ENCODE data around the gene PGLYRP3. TPM values are rescaled to one million over a fixed set of nuclear protein-coding genes. Genes with fewer than 3 reads are reported as not detected.

Gene PGLYRP3
- total and polyA plus RNA-seq, 2 experiments from 2014 or later: not detected

DNA sequence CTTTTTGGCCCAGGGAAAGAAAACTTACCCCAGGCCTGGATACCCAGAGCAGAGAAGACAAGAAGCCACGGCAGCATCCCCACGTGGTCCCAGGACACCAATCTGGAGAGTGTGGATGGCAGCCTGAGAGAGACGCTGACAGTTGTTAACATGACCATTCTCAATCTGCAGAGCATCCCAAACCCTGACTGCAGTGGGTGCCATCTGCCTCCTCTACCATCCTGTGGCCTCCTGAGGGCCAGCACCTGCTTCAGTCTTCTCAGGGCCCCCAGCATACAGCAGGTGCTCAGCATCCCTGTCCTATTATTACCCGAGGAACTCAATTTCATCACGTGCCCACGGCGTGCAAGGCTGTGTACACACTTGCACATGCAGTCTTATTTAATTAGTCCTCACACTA is 35.1 kb upstream of the PGLYRP3 start:
- Histone ChIP-seq H3K4me3 (no peak overlapping the region), H3K27me3 (ENCODE audit: insufficient read depth) (no peaks in the 10 kb centered on the region), H3K4me2 (no peak overlapping the region), H3K36me3 (ENCODE audit: insufficient read depth) (no peaks in the 10 kb centered on the region), H3K27ac (ENCODE audit: low read depth) (no peak overlapping the region), H3K79me2 (replicated peaks; ENCODE audit: insufficient read depth) (no peaks in the 10 kb centered on the region), H2AFZ (no peak overlapping the region), H4K20me1 (replicated peaks; ENCODE audit: insufficient read depth) (no peaks in the 10 kb centered on the region), H3F3A (replicated peaks; ENCODE audit: low read depth) (no peaks in the 10 kb centered on the region), H3K4me1 (ENCODE audit: insufficient read depth) (no peaks in the 10 kb centered on the region), H3K9me2 (ENCODE audit: insufficient read depth) (peaks cover 4% of the 10 kb centered on the region)
- ATAC-seq (no peak), DNase-seq (ENCODE audit: low spot score) (no peak)
- no peaks in the 10 kb centered on the region for H3K36me3 Mint-ChIP-seq (ENCODE audit: low read depth)
- TF ChIP-seq EZH2phosphoT487 (IDR thresholded peaks at IDR 0.05; ENCODE audit: unreplicated experiment) (no peak), JUNB (IDR thresholded peaks at IDR 0.05; ENCODE audit: unreplicated experiment) (no peak), ZNF114 (CRISPR knock-in tag; IDR thresholded peaks at IDR 0.05) (no peak), POLR2AphosphoS5 (IDR thresholded peaks at IDR 0.05; ENCODE audit: low read depth) (no peak), ZNF331 (CRISPR knock-in tag; IDR thresholded peaks at IDR 0.05; ENCODE audit: low read depth) (no peak), STAT1 (IDR thresholded peaks at IDR 0.05; ENCODE audit: unreplicated experiment) (no peak), CREB1 (CRISPR knock-in tag; IDR thresholded peaks at IDR 0.05; ENCODE audit: low read depth) (no peak), EZH2 (IDR thresholded peaks at IDR 0.05; ENCODE audit: low read depth, unreplicated experiment) (no peak), NANOG (IDR thresholded peaks at IDR 0.05; ENCODE audit: borderline replicate concordance) (no peak)
- TF ChIP-seq, protein P1, sequence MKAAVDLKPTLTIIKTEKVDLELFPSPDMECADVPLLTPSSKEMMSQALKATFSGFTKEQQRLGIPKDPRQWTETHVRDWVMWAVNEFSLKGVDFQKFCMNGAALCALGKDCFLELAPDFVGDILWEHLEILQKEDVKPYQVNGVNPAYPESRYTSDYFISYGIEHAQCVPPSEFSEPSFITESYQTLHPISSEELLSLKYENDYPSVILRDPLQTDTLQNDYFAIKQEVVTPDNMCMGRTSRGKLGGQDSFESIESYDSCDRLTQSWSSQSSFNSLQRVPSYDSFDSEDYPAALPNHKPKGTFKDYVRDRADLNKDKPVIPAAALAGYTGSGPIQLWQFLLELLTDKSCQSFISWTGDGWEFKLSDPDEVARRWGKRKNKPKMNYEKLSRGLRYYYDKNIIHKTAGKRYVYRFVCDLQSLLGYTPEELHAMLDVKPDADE (IDR thresholded peaks at IDR 0.05): no peak
- TF ChIP-seq, protein P2, sequence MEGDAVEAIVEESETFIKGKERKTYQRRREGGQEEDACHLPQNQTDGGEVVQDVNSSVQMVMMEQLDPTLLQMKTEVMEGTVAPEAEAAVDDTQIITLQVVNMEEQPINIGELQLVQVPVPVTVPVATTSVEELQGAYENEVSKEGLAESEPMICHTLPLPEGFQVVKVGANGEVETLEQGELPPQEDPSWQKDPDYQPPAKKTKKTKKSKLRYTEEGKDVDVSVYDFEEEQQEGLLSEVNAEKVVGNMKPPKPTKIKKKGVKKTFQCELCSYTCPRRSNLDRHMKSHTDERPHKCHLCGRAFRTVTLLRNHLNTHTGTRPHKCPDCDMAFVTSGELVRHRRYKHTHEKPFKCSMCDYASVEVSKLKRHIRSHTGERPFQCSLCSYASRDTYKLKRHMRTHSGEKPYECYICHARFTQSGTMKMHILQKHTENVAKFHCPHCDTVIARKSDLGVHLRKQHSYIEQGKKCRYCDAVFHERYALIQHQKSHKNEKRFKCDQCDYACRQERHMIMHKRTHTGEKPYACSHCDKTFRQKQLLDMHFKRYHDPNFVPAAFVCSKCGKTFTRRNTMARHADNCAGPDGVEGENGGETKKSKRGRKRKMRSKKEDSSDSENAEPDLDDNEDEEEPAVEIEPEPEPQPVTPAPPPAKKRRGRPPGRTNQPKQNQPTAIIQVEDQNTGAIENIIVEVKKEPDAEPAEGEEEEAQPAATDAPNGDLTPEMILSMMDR (conservative IDR thresholded peaks at IDR 0.05; ENCODE audit: low read depth in 2 of 2): no peak
- TF ChIP-seq, protein P3, sequence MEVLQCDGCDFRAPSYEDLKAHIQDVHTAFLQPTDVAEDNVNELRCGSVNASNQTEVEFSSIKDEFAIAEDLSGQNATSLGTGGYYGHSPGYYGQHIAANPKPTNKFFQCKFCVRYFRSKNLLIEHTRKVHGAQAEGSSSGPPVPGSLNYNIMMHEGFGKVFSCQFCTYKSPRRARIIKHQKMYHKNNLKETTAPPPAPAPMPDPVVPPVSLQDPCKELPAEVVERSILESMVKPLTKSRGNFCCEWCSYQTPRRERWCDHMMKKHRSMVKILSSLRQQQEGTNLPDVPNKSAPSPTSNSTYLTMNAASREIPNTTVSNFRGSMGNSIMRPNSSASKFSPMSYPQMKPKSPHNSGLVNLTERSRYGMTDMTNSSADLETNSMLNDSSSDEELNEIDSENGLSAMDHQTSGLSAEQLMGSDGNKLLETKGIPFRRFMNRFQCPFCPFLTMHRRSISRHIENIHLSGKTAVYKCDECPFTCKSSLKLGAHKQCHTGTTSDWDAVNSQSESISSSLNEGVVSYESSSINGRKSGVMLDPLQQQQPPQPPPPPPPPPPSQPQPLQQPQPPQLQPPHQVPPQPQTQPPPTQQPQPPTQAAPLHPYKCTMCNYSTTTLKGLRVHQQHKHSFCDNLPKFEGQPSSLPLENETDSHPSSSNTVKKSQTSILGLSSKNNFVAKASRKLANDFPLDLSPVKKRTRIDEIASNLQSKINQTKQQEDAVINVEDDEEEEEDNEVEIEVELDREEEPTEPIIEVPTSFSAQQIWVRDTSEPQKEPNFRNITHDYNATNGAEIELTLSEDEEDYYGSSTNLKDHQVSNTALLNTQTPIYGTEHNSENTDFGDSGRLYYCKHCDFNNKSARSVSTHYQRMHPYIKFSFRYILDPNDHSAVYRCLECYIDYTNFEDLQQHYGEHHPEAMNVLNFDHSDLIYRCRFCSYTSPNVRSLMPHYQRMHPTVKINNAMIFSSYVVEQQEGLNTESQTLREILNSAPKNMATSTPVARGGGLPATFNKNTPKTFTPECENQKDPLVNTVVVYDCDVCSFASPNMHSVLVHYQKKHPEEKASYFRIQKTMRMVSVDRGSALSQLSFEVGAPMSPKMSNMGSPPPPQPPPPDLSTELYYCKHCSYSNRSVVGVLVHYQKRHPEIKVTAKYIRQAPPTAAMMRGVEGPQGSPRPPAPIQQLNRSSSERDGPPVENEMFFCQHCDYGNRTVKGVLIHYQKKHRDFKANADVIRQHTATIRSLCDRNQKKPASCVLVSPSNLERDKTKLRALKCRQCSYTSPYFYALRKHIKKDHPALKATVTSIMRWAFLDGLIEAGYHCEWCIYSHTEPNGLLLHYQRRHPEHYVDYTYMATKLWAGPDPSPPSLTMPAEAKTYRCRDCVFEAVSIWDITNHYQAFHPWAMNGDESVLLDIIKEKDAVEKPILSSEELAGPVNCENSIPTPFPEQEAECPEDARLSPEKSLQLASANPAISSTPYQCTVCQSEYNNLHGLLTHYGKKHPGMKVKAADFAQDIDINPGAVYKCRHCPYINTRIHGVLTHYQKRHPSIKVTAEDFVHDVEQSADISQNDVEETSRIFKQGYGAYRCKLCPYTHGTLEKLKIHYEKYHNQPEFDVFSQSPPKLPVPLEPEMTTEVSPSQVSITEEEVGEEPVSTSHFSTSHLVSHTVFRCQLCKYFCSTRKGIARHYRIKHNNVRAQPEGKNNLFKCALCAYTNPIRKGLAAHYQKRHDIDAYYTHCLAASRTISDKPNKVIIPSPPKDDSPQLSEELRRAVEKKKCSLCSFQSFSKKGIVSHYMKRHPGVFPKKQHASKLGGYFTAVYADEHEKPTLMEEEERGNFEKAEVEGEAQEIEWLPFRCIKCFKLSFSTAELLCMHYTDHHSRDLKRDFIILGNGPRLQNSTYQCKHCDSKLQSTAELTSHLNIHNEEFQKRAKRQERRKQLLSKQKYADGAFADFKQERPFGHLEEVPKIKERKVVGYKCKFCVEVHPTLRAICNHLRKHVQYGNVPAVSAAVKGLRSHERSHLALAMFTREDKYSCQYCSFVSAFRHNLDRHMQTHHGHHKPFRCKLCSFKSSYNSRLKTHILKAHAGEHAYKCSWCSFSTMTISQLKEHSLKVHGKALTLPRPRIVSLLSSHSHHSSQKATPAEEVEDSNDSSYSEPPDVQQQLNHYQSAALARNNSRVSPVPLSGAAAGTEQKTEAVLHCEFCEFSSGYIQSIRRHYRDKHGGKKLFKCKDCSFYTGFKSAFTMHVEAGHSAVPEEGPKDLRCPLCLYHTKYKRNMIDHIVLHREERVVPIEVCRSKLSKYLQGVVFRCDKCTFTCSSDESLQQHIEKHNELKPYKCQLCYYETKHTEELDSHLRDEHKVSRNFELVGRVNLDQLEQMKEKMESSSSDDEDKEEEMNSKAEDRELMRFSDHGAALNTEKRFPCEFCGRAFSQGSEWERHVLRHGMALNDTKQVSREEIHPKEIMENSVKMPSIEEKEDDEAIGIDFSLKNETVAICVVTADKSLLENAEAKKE (CRISPR knock-in tag; IDR thresholded peaks at IDR 0.05): no peak
- TF ChIP-seq, protein P4, sequence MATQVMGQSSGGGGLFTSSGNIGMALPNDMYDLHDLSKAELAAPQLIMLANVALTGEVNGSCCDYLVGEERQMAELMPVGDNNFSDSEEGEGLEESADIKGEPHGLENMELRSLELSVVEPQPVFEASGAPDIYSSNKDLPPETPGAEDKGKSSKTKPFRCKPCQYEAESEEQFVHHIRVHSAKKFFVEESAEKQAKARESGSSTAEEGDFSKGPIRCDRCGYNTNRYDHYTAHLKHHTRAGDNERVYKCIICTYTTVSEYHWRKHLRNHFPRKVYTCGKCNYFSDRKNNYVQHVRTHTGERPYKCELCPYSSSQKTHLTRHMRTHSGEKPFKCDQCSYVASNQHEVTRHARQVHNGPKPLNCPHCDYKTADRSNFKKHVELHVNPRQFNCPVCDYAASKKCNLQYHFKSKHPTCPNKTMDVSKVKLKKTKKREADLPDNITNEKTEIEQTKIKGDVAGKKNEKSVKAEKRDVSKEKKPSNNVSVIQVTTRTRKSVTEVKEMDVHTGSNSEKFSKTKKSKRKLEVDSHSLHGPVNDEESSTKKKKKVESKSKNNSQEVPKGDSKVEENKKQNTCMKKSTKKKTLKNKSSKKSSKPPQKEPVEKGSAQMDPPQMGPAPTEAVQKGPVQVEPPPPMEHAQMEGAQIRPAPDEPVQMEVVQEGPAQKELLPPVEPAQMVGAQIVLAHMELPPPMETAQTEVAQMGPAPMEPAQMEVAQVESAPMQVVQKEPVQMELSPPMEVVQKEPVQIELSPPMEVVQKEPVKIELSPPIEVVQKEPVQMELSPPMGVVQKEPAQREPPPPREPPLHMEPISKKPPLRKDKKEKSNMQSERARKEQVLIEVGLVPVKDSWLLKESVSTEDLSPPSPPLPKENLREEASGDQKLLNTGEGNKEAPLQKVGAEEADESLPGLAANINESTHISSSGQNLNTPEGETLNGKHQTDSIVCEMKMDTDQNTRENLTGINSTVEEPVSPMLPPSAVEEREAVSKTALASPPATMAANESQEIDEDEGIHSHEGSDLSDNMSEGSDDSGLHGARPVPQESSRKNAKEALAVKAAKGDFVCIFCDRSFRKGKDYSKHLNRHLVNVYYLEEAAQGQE (IDR thresholded peaks at IDR 0.05; ENCODE audit: unreplicated experiment): no peak
- peaks cover 12% of the 10 kb centered on the region; the same call in 2 of the 3 replicates for H3K4me1 Mint-ChIP-seq
- H3K4me3 Mint-ChIP-seq: no peak overlapping the region
- H3K27me3 Mint-ChIP-seq (ENCODE audit: insufficient read depth, low read depth, poor library complexity): peaks cover 7% of the 10 kb centered on the region
- no peaks in the 10 kb centered on the region for H3K9me3 Mint-ChIP-seq
- no peak overlapping the region for H3K27ac Mint-ChIP-seq
